PC-3 (cell line): ENCODE results near the gene TMEM131.

Experiments used
- EZH2 ChIP-seq: fragments of 300-600 bp; sonication (generic); IDR thresholded peaks from one replicate; pipeline ENCODE4 v1.6.1; 2017; ENCODE audit warnings: antibody characterized with exemption, mild to moderate bottlenecking, low read length; ENCODE audit not compliant: unreplicated experiment
- TF ChIP-seq, protein P1 (sequence below): fragments of 300-600 bp; sonication (generic); conservative IDR thresholded peaks from 2 replicates; pipeline ENCODE4 v1.5.1; 2017; ENCODE audit warnings: antibody characterized with exemption, low read depth, mild to moderate bottlenecking, low read length

DNA sequence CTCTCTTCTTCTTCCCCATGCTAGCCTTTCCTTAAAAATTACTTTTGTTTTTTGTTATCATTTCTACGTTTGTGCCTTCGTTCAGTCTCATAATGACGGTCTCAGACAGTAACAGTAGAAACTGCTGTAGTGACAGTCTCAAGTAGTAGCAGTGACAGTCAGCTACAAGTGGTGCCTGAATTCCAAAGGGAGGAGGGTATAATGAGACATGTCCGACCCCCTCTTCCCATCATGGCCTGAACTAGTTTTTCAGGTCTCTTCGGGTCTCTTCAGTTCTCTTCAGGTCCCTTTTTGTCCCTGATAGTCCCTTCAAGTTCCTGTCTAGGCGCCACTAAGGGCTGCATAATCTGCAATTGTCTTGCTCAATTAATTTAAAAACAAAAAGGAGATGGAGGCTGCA, 12.6 kb downstream of the TMEM131 start:
- TF ChIP-seq, protein P1, sequence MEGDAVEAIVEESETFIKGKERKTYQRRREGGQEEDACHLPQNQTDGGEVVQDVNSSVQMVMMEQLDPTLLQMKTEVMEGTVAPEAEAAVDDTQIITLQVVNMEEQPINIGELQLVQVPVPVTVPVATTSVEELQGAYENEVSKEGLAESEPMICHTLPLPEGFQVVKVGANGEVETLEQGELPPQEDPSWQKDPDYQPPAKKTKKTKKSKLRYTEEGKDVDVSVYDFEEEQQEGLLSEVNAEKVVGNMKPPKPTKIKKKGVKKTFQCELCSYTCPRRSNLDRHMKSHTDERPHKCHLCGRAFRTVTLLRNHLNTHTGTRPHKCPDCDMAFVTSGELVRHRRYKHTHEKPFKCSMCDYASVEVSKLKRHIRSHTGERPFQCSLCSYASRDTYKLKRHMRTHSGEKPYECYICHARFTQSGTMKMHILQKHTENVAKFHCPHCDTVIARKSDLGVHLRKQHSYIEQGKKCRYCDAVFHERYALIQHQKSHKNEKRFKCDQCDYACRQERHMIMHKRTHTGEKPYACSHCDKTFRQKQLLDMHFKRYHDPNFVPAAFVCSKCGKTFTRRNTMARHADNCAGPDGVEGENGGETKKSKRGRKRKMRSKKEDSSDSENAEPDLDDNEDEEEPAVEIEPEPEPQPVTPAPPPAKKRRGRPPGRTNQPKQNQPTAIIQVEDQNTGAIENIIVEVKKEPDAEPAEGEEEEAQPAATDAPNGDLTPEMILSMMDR = no peak
- no peak for TF ChIP-seq EZH2
